Urinary bladder (tissue), 4 donors: ENCODE data around the gene TMEM184B. TPM values are rescaled to one million over a fixed set of nuclear protein-coding genes. Genes with fewer than 3 reads are reported as not detected.

ENCODE experiments used
- DNase-seq: peaks from one replicate; pipeline ENCODE4 v3.0.0-alpha.2; 2015; ENCODE audit errors: extremely low spot score
- H3K27ac ChIP-seq: one replicate; pipeline ENCODE4 v1.5.1; 2013; ENCODE audit warnings: low read depth, mild to moderate bottlenecking, moderate library complexity
- H3K36me3 ChIP-seq: one replicate; pipeline ENCODE4 v1.6.1; 2013; ENCODE audit warnings: mild to moderate bottlenecking, moderate library complexity; ENCODE audit not compliant: insufficient read depth
- H3K4me1 ChIP-seq: one replicate; pipeline ENCODE4 v1.6.1; 2013; ENCODE audit warnings: mild to moderate bottlenecking, moderate library complexity; ENCODE audit not compliant: insufficient read depth
- H3K4me3 ChIP-seq: one replicate; pipeline ENCODE4 v1.5.1; 2013; ENCODE audit warnings: low read depth, low read length
- WGBS: extraction: QIAGEN DNeasy Blood & Tissue Kit; methylation state at CpG from one replicate; pipeline ENCODE4 v1.1.7; 2013; 5-methylcytosine and 5-hydroxymethylcytosine counted together
- polyA plus RNA-seq: library from polyadenylated mRNA; stranded (reverse); fragments of 200-250 nt; gene quantifications from one replicate; pipeline ENCODE4 v1.2.3, GENCODE V29; 2013
- total RNA-seq: library from RNA; depleted of rRNA; stranded (reverse); fragments of >200 nt; gene quantifications from one replicate; pipeline ENCODE4 v1.2.3, GENCODE V29; 2014
- donor health status: healthy with polysubstance abuse.
- donor health status: healthy.

Gene TMEM184B
- total and polyA plus RNA-seq, 2 donors, result 24.8 to 51.5 TPM

GRCh38 chr22:38201711-38202436 is 70.9 kb downstream of the TMEM184B start, which contains the start of gene MAFF:
Gene MAFF (plus strand): TSS chr22:38201994. CDS start chr22:38213854, 11,860 bp downstream.
- peak; percentile 84 for DNase-seq
- under 1% methylated on average over 85 of the region's 85 CpGs for WGBS

GRCh38 chr22:38201371-38201710 is 71.5 kb downstream of the TMEM184B start:
- H3K36me3 ChIP-seq, result no peaks in the 10 kb centered on the region
- peaks cover 2% of the 10 kb centered on the region for H3K4me1 ChIP-seq
- DNase-seq, result no peak
- peak overlapping the region; percentile 87 for H3K27ac ChIP-seq
- WGBS, result 19% methylated on average over 8 of the region's 8 CpGs
- H3K4me3 ChIP-seq, result no peak overlapping the region

More at GRCh38 chr22:38201711-38202436, 70.9 kb downstream of the TMEM184B start, which contains the start of gene MAFF:
- Histone ChIP-seq H3K4me3 (peak within 1 kb of the TSS; percentile 81), H3K27ac (peak within 1 kb of the TSS; percentile 99), H3K4me1 (peaks cover 2% of the 10 kb centered on the region), H3K36me3 (no peaks in the 10 kb centered on the region)

GRCh38 chr22:38199826-38200559 is 72.8 kb downstream of the TMEM184B start:
- WGBS, result 86% methylated on average over 10 of the region's 10 CpGs
- no peak overlapping the region for H3K27ac ChIP-seq
- H3K4me3 ChIP-seq, result no peak overlapping the region
- no peak for DNase-seq
- no peaks in the 10 kb centered on the region for H3K36me3 ChIP-seq
- peaks cover 2% of the 10 kb centered on the region for H3K4me1 ChIP-seq

- DNase-seq, result no peak
- Histone ChIP-seq H3K36me3 (no peaks in the 10 kb centered on the region), H3K4me1 (no peaks in the 10 kb centered on the region), H3K4me3 (no peak overlapping the region), H3K27ac (no peak overlapping the region)
- WGBS, result 59% methylated on average over 19 of the region's 19 CpGs
These were observed 75.9 kb downstream of the TMEM184B start for GRCh38 chr22:38196791-38197419.

GRCh38 chr22:38193580-38193979 is 79.2 kb downstream of the TMEM184B start:
- Histone ChIP-seq H3K27ac (no peak overlapping the region), H3K36me3 (no peaks in the 10 kb centered on the region), H3K4me3 (no peak overlapping the region), H3K4me1 (no peaks in the 10 kb centered on the region)
- WGBS, result 73% methylated on average over 6 of the region's 6 CpGs
- no peak for DNase-seq

GRCh38 chr22:38192475-38192863 is 80.3 kb downstream of the TMEM184B start:
- WGBS, result 85% methylated on average over 3 of the region's 3 CpGs
- H3K4me3 ChIP-seq, result no peak overlapping the region
- no peak overlapping the region for H3K27ac ChIP-seq
- peaks cover 2% of the 10 kb centered on the region for H3K4me1 ChIP-seq
- H3K36me3 ChIP-seq, result no peaks in the 10 kb centered on the region
- no peak for DNase-seq

GRCh38 chr22:38191731-38192474 is 80.9 kb downstream of the TMEM184B start:
- Histone ChIP-seq H3K36me3 (no peaks in the 10 kb centered on the region), H3K27ac (no peak overlapping the region), H3K4me3 (no peak overlapping the region), H3K4me1 (peaks cover 2% of the 10 kb centered on the region)
- no peak for DNase-seq
- 82% methylated on average over 10 of the region's 10 CpGs for WGBS

- H3K27ac ChIP-seq, result no peak overlapping the region
- H3K4me1 ChIP-seq, result peaks cover 2% of the 10 kb centered on the region
- no peak for DNase-seq
- no peak overlapping the region for H3K4me3 ChIP-seq
- H3K36me3 ChIP-seq, result no peaks in the 10 kb centered on the region
- WGBS, result 93% methylated on average over 14 of the region's 14 CpGs
These were observed 81.8 kb downstream of the TMEM184B start for GRCh38 chr22:38191055-38191454.

- peaks cover 2% of the 10 kb centered on the region for H3K4me1 ChIP-seq
- no peaks in the 10 kb centered on the region for H3K36me3 ChIP-seq
- WGBS, result 68% methylated on average over 6 of the region's 6 CpGs
- no peak overlapping the region for H3K27ac ChIP-seq
- DNase-seq, result no peak
- H3K4me3 ChIP-seq, result no peak overlapping the region
These were observed 82.2 kb downstream of the TMEM184B start for GRCh38 chr22:38190581-38190980.

- no peak for DNase-seq
- H3K4me1 ChIP-seq, result peaks cover 2% of the 10 kb centered on the region
- 84% methylated on average over 3 of the region's 3 CpGs for WGBS
These were observed 83.7 kb downstream of the TMEM184B start for GRCh38 chr22:38189104-38189503.

GRCh38 chr22:38187413-38188212 is 85.2 kb downstream of the TMEM184B start:
- no peak overlapping the region for H3K4me3 ChIP-seq
- peak overlapping the region; percentile 52 for H3K27ac ChIP-seq
- 57% methylated on average over 10 of the region's 10 CpGs for WGBS
- no peaks in the 10 kb centered on the region for H3K36me3 ChIP-seq
- H3K4me1 ChIP-seq, result peaks cover 2% of the 10 kb centered on the region
- no peak for DNase-seq

More at GRCh38 chr22:38189104-38189503, 83.7 kb downstream of the TMEM184B start:
- Histone ChIP-seq H3K36me3 (no peaks in the 10 kb centered on the region), H3K4me3 (no peak overlapping the region), H3K27ac (no peak overlapping the region)

GRCh38 chr22:38186429-38186828 is 86.4 kb downstream of the TMEM184B start:
- DNase-seq, result no peak
- WGBS, result 42% methylated on average over 5 of the region's 5 CpGs
- no peak overlapping the region for H3K27ac ChIP-seq
- no peaks in the 10 kb centered on the region for H3K36me3 ChIP-seq
- no peak overlapping the region for H3K4me3 ChIP-seq
- H3K4me1 ChIP-seq, result peaks cover 2% of the 10 kb centered on the region
